ENCODE measurements around the gene SLC48A1.

The SLC48A1 gene

GRCh38 chr12:47773062-47773857, at the start of gene SLC48A1:
SLC48A1 (plus strand) TSS chr12:47773238; CDS start chr12:47773305, 67 bp downstream.
- DNase-seq (ENCODE audit: low read depth in 2 of 2): peak; percentile 55 to 59

DNA sequence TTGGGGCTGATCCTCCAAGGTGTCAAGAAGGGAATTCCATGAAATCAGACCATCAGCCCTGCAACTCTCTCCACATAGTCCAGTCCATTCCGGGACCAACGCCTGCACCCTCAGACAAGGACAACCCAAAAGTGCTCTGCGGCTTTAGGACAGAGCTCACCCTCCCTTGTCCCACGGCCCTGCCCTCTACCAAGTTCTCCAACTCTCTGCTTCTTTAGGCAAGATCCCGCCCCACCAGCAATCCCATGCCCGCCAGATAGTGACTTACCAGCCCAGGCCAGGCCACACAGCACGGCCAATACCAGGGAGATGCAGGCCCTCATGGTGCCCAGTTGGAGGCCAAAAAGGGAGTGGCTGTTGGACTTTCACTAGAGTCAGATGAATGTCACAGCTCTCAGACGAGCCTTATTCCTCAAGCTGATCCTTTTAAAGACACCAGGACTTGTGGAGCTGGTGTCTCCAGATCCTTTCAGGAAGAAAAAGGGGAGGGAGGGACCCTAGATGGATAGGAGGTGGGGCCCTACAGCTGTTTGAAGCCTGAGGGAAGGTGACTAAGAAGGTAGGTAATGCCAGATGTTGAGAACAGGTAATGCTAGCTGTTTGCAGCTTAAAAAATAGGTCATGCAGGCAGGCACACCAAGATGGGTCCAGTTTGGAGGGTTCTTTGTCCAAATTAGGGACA, 47.8 kb upstream of the SLC48A1 start, which contains the start of gene ENDOU:
TSS of gene ENDOU (minus strand) at position 400 of the 682 bp plus-strand sequence. CDS start at position 323, 77 bp downstream.
- DNase-seq (ENCODE audit: low read depth in 2 of 2): no peak

- no peak for DNase-seq (ENCODE audit: low read depth in 2 of 2)
Observed at GRCh38 chr12:47725893-47726292, 47.1 kb upstream of the SLC48A1 start.

GRCh38 chr12:47729233-47729632, 43.8 kb upstream of the SLC48A1 start:
- no peak for DNase-seq (ENCODE audit: low read depth in 2 of 2)

DNA sequence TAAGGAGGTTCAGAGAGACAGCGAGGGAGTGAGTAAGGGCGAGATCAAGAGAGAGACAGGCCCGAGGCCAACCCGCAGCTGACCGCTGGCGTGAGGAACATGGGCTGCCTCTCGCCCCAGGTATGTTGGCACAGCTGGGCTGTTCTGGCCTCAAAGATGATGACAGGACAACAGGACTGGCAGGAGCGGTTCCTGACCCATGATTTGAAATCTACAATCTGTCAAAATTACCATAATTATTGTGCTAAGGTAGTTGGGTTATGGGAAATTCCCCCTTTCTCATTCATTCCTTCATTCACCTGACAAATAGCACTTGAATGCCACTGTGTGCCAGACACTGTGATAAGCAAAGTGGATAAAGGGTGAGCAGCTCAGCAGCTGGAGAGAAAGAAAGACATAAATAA, 42.7 kb upstream of the SLC48A1 start:
- no peak for DNase-seq (ENCODE audit: low read depth in 2 of 2)

GRCh38 chr12:47731723-47732122, 41.3 kb upstream of the SLC48A1 start:
- DNase-seq (ENCODE audit: low read depth in 2 of 2): no peak

DNA sequence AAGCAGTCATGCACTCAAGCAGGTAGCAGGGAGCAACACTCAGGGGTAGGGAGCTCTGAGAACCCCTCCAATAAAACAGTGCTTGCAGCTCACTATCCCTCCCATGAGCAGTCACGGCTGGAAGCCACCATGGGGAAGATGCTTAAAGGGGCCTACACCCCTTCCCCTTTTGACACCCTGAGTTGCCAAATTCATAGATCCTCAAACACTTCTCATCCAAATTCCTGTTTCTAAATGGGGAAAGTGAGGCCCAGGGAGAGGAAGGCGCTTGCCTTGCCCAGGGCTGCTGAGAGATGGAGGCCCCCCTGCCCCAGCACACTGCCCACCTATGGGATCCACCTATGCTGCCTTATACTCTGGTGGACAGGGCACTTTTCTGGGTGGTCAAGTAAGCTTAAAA, 40.5 kb upstream of the SLC48A1 start:
- DNase-seq (ENCODE audit: low read depth in 2 of 2): no peak

GRCh38 chr12:47733142-47733541, 39.9 kb upstream of the SLC48A1 start:
- DNase-seq (ENCODE audit: low read depth in 2 of 2): no peak

- DNase-seq (ENCODE audit: low read depth in 2 of 2): no peak
Observed at GRCh38 chr12:47734725-47735480, 38.1 kb upstream of the SLC48A1 start.

- DNase-seq (ENCODE audit: low read depth in 2 of 2): no peak
Observed at GRCh38 chr12:47735649-47736048, 37.4 kb upstream of the SLC48A1 start.

GRCh38 chr12:47736216-47736615, 36.8 kb upstream of the SLC48A1 start:
- no peak for DNase-seq (ENCODE audit: low read depth in 2 of 2)

GRCh38 chr12:47736877-47737676, 36.0 kb upstream of the SLC48A1 start:
- DNase-seq (ENCODE audit: low read depth in 2 of 2): no peak

GRCh38 chr12:47737936-47738594, 35.0 kb upstream of the SLC48A1 start:
- DNase-seq (ENCODE audit: low read depth in 2 of 2): no peak

- no peak for DNase-seq (ENCODE audit: low read depth in 2 of 2)
Observed at GRCh38 chr12:47739297-47739696, 33.7 kb upstream of the SLC48A1 start.

DNA sequence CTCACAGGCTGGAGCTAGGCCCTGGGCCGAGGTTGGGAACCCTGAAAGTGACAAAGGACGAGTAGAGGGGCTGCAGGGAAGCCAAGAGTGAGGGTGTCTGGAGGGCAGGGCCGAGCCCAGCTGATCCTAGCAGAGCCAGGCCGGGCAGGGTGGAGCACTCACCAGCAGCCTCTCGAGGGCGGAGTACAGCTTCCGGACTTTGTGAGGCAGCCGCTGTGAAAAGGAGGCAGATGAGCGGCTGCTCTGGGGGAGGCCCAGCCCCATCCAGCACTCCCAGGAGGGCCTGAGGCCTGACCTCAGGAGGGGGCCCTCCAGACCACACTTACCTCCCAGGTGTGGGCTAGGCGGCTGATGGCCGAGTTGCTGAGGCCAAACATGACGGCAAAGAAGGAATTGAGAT, 33.1 kb upstream of the SLC48A1 start:
- no peak for DNase-seq (ENCODE audit: low read depth in 2 of 2)

GRCh38 chr12:47740606-47741339, 32.3 kb upstream of the SLC48A1 start:
- no peak for DNase-seq (ENCODE audit: low read depth in 2 of 2)

DNA sequence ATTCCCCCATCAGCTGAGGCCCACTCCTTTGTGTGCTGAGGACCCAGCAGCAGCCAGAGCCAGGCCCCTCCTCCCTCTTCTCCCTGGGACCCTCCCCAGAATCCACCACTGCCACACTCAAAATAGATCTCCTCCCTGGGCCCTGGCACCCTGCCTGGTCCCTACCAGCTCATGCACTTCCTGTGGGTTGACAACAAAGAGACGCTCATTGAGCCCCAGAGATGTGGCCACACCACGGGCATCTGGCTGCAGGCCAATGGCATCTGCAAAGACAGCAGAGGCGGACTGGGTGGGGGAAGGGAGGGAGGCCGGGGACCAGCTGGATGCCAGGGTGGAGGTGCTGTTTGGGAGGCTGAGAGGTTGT, 31.7 kb upstream of the SLC48A1 start:
- peak; percentile 30 to 37 for DNase-seq (ENCODE audit: low read depth in 2 of 2)

GRCh38 chr12:47742253-47742825, 30.7 kb upstream of the SLC48A1 start:
- peak; percentile 45 to 62 for DNase-seq (ENCODE audit: low read depth in 2 of 2)

- no peak for DNase-seq (ENCODE audit: low read depth in 2 of 2)
Observed at GRCh38 chr12:47743311-47743860, 29.7 kb upstream of the SLC48A1 start.
